ENCODE data around the gene HES4.
"Not testable (repeated sequence)": the region's sequence is repeated elsewhere in the genome, so short reads cannot be mapped to it uniquely, and the experiment has no call there.

GRCh38 chr1:991275-991674 lies 8.6 kb downstream of the HES4 start:
- TF ChIP-seq POLR2A (IDR thresholded peaks at IDR 0.05; ENCODE audit: low read length); GATA1 (IDR thresholded peaks at IDR 0.05; ENCODE audit: low read depth, low read length): not testable (repeated sequence)
